Eye (tissue), 1 donor: ENCODE measurements around the gene VKORC1L1.
"Not testable (repeated sequence)": the region's sequence is repeated elsewhere in the genome, so short reads cannot be mapped to it uniquely, and the experiment has no call there.

Experiments used
- DNase-seq: peaks from one replicate; pipeline ENCODE4 v3.0.0-alpha.2; 2015

Gene VKORC1L1

DNA sequence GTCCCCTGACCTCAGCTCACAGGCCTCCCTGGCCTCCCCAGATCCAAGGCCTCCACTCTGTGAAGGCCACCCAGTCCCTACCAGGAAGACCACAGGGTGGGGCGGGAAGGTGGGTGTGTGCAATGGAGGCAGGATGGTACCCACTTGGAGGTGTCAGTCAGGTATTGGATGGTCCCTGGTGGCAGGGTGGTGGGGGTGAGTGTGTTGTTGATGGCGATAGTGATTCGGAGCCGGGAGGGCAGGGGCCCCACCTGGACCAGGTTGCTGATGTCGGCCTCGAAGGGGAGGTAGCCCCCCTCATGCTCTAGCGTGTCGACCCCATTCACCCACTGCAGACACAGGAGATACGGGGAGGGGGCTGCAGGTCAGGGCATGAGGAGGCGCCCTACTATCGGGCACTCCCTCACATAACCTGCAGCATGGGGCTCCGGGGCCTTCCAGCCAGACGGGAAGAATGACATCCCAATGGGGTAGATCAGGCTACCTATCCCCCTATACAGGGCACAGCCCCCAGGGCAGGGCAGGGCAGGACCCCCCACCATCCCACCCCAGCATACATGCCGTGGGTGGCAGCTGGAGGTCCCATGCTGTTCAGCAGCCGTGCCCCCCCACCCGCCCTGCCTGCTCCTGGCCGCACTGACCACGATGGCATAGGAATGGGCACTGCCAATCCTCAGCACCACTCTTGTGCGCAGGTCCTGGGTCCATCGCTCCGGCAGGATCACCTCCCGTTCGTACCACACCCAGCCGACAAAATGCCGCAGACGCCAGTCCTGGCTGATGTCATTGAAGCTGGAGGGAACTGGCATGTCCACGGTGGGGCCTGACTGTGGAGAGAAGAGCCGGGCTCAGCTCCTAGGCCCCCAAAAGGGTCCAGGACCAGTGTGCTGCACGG is 107.0 kb downstream of the VKORC1L1 start:
- no peak for DNase-seq

- DNase-seq = peak; percentile 18
These were observed 107.8 kb downstream of the VKORC1L1 start for GRCh38 chr7:65980478-65981250.

- DNase-seq = peak; percentile 98
These were observed 109.3 kb downstream of the VKORC1L1 start, which contains the start of gene GUSB for GRCh38 chr7:65981965-65982792. GUSB (minus strand) TSS chr7:65982213; CDS start chr7:65982183, 30 bp downstream.

DNA sequence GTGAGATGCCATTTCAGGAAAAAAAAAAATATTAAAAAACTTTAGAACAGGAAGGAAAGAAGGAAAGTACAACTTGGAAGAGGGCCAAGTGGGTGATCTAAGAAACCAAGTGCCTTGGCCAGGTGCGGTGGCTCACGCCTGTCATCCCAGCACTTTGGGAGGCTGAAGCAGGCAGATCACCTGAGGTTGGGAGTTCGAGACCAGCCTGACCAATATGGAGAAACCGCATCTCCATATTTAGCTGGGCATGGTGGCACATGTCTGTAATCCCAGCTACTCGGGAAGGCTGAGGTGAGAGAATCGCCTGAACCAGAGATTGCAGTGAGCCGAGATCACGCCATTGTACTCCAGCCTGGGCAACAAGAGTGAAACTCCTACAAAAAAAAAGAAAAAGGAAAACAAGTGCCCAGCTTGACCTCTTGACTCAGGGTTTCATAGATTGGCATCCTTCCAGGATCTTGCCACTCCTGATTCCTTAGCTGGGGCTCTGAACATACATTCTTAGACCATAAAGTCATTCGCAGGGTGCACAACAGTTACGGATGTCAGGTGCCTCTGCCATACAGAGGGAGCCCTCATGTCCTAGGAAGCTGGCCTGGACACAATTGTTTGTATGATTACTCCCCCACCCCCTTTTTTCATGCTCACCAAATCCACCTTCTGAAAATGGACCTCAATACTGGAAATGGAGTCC is 111.2 kb downstream of the VKORC1L1 start:
- no peak for DNase-seq

GRCh38 chr7:65988084-65988483 is 115.2 kb downstream of the VKORC1L1 start:
- no peak for DNase-seq

GRCh38 chr7:65988503-65988902 is 115.6 kb downstream of the VKORC1L1 start:
- DNase-seq = not testable (repeated sequence)

- no peak for DNase-seq
These were observed 116.8 kb downstream of the VKORC1L1 start for GRCh38 chr7:65989694-65990080.

- DNase-seq = not testable (repeated sequence)
These were observed 119.0 kb downstream of the VKORC1L1 start for GRCh38 chr7:65991829-65992228.

- no peak for DNase-seq
These were observed 119.7 kb downstream of the VKORC1L1 start for GRCh38 chr7:65992526-65992925.

GRCh38 chr7:65994984-65995383 is 122.1 kb downstream of the VKORC1L1 start:
- DNase-seq = not testable (repeated sequence)

DNA sequence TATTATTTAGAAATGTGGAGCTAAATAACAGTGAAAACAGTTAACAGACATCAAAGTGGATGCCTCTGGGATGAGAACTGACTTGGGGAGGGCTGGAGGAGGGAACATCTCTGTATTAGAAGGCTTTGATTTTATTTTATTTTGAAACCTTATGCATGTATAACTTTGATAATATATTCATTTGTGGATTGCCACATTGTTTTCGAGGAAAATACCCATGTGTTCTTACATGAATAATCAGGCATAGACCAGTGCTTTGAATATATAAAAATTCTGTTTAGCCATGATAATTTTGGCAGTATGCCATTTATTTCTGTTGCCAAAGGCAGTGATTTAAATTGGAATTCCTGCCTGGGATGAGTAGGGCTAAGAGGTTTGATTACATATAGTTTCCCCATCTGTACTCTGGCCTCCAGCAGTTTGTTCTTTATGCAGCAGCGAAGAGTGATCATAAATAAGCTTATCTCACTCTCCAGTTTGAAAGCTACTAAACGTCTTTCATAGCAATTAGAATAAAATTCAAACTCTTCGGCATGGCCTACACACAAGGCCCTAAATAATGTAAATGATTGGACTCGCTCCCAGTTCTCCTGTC is 128.0 kb downstream of the VKORC1L1 start:
- DNase-seq = not testable (repeated sequence)

DNA sequence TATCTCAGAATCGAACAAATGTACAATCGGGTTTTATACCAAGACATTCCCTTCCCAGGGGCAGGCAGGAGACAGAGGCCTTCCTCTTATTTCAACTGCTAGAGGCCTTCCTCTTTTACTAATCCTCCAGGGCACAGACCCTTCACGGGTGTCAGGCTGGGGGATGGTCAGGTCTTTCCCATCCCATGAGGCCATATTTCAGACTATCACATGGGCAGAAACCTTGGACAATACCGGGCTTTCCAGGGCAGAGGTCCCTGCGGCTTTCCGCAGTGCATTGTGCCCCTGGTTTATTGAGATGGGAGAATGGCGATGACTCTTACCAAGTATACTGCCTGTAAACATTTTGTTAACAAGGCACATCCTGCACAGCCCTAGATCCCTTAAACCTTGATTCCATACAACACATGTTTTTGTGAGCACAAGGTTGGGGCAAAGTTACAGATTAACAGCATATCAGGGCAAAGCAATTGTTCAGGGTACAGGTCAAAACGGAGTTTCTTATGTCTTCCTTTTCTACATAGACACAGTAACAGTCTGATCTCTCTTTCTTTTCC is 132.3 kb downstream of the VKORC1L1 start:
- DNase-seq = not testable (repeated sequence)

DNA sequence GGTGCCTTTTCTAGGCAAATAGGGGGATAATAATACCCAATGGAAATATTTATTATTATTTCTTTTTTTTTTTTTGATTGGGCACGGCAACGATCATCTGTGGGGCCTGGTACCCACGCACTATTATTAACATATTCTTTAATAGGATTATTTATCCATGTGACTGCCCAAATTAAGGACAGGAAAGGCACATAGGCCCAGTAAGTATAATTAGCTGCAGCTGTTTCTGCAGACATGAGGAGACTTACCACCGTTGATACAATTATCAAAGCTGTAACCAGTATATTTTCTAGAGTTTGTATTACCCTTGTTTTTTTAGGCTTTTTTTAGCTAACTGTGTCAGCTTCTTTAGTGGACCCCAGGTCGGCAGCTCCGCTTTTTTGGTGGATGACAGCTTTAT is 134.4 kb downstream of the VKORC1L1 start:
- no peak for DNase-seq
